GM19193 (cell line): ENCODE results near the gene SEMA3F.

Source experiments
- POLR2A ChIP-seq: IDR thresholded peaks from 4 replicates; pipeline ENCODE4 v1.6.1; 2011; ENCODE audit not compliant: insufficient read depth, insufficient read length; ENCODE audit errors: extremely low read depth

SEMA3F gene

DNA sequence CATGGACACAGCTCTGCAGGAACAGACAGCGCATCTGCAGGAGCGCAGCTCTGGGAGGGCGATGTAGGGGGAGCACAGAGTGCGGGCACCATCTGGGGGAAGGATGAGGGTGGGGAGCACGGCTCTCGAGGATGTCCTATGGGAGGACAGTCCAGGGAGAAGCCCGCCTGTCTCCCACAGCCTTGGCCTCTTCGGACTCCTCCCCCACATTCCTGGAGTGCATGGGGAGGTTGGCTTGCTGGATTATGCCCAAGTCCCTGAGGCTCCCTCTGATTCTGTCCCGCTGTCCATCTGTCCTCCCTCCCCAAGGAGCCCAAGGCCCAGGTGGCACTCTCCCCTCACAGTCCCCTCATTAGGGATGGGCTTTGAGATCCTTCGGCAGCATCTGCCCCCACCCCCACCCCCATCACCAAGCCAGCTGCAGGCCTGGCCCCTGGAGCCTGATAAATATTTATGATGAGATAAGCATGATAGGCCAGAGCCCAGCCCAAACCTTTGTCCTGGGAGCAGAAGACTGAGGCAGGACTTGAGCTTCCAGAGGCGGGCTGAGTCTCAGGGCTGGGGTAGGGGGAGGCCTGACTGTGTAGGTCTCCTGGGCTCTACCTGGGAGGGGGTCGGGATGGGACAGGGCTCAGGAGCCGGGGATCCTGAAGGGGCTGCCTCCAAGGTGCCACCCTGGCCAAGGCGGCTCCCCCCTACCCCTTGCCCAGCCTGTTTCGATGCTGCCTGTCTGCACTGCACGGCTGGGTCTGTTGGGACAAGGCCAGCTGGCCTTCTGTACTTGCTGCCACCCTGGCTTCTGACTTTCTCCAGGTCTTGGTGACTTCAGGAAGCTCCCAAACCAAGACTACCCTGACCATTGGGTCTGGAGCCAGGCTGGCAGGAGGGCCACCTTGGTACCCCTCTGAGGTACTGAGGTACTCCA lies 28.6 kb upstream of the SEMA3F start:
- no peak for TF ChIP-seq POLR2A

DNA sequence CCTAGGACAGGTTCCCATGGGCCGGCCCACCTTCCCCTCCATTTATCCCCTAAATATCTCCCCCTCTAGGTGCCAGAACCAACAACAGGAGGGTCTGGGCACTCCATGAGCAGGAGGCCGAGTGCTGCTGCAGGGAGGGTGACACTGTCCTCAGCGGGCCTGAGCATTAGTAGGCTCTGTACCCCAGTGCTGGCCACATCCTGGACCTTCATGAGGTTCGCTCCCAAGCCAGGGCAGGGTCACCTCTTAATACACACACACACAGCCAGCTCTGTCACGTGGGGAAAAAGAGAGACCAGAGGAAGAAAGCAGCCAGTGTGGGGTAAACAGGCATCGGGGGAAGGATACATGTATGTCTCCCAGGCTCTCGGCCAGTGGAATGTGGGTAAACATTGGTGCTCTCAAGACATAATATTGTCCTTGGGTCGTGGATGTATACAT lies 27.9 kb upstream of the SEMA3F start:
- TF ChIP-seq POLR2A = no peak

DNA sequence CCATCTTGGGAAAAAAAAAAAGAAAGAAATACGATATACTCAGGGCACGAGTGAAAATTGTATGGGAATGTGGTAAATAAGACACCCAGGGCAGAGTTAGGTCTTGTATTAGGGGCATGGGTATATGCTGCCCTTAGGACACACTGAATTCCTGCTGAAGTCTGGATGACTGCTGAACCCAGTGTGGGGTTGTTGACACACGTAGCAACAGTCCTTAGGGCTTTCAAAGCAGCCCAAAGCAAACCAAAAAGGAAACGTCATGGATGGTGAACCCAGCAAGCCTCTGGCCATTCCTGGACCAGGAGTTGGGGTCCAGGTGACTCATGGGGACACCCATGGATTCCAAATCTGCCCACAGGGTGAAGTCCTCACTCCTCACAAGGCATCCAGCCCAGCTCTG lies 27.1 kb upstream of the SEMA3F start:
- TF ChIP-seq POLR2A = no peak

DNA sequence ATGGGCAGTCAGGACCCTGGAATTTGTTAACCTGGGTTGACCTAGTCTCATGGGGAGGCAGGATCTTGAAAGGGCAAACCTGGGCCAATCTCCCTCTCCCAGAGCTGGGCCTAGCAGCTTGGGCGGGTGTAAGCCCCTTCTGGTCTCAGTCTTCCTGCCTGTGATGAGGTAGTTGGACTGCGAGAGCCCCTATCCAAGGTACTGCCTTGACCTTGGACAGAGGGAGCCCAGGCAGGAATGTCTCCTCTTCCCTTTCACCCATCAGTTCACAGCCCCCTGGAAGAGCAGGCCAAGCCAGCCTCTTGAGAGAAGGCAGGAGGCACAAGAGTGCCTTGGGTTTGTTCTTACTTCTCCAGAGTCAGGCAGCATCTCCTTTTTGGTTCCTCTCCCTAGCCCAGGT lies 24.7 kb upstream of the SEMA3F start:
- no peak for TF ChIP-seq POLR2A

DNA sequence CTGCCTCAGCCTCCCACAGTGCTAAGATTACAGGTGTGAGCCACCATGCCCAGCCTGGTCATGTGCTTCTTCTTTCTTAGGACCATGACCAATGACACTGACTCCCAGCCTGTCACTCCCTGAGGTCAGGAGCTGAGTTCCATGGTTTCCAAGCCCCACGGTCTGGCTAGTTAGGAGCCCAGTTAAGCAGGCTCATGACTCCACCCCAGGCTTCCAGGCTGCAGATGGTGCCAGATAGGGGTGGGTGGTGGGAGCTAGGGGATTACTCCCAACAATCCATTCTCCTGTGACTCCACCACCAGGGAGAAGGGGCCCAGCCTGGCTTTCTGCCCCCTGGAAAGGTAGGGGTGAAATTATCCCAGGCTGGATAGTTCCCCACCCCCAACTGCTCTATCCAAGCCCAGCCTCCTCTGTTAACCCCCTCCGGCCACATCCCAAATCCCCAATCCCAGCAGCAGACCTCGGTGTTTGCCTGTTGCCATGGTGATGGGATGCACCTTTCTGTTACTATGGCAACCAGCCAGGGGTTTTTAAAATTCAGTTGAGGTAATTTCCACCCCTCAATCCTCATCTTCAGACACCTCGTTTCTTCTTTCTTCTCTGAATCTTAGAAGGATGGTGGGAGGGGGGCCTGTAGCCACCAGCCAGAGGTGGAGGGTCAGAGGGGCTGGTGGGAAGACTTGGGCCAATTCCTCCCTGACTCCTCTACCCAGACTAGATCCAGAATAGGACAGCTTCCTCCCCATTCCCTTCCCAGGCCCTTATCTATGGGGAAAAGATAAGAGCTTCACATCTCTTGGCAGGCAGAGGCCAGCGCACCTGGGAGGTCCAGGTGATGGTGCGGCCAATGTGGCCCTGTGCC lies 22.5 kb upstream of the SEMA3F start:
- no peak for TF ChIP-seq POLR2A

DNA sequence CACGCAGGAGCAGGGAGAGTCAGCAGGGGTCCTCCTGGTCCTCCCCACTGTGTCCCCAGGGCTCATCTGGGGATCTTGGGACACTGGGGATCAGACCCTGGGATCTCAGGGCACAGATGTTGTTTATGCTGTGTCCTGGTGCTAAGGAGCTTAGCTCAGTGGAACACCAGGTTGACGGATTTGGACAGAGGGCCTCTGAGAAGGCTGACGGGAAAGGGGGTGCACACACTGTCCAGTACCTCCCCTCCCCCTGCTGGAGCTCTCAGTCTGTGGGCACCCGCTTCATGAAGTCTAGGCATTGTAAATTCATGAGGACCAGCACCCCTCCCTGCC lies 21.9 kb upstream of the SEMA3F start:
- no peak for TF ChIP-seq POLR2A

DNA sequence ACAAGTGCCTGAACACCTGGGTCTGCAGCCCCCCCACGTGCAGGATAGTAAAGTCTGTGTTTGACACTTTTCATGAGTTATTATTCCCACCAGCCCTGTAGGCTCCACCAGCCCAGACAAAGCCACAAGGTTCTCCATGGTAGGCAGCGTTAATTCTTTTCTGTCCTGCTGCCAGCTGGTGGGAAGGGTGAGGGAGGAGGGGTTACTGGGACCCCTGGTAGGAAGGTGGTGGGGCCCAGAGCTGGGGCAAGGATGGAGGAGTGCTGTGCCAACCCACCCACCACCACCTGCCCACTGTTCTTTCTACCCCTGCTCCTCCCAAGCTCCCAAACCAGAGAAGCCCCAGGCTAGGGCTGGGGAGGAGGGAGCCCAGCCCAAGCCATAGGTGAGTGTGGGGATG lies 20.8 kb upstream of the SEMA3F start:
- TF ChIP-seq POLR2A = no peak

DNA sequence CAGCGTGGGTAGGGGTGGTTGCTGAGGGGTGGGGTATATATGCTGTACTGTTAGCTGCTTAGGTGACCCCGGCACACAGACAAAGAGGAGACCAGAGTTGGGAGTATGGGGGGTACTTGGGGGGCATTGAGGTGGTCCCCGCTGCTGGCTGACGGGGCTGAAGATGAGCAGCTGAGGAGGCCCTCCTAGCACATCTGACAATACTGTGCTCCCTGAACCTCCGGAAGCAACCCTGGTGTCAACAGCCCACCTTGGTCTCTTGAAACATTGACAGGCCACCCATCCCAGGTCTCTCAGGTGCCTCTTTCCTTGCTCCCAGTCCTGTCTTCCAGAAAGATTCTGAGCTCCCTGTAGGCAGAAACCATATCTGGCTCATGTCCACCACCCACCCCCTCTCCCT lies 19.2 kb upstream of the SEMA3F start:
- TF ChIP-seq POLR2A = no peak

DNA sequence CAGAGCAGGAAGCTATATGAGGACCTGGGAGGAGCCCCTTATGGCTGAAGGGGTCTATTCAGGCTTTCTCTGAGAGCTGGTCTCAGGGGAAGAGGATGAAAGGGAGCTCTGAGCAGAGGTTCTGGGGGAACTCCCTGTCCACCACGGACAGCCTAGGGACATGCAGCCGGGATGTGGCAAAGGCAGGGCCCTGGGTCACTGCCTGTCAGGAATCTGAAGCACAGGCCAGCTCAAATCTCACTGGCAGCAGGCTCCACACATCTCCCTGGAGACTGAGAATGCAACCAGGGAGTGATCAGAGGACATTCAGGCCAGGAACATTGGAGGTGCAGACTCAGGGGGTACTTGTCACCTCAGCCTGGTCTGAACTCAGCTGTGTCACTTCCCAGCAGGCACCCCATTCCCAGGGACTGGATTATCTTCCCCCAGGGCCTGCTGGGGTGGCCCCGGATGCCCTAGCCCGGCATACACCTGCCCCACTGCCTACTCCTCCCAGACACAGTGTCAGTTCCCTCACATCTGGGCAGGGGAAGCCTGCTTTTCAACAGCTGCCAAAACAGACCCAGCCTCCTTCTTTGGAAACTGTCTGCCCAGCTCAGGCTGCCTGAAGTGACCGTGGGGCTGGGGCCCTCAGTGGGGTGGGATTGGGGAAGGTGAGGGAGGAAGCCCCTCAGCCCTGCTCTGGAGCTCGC lies 18.3 kb upstream of the SEMA3F start:
- TF ChIP-seq POLR2A = no peak

DNA sequence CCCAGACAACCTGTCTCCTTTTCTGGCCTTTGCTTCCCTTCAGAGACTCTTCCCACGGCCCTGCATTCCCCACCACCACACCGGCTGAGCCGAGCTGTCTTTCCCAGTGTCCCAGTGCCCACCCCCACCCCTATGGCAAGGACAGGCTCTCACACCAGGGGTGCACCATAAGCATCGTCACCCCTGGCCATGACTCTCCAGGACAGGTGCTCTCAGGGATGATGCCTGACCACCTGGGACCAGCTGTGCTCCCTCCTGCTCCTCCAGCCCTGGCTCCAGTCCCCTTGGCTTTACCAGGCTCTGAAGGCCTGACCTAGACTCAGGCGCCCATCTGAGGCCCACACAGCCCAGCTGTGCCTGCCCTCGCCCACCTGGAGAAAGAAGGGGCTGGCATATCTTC lies 17.6 kb upstream of the SEMA3F start:
- no peak for TF ChIP-seq POLR2A

DNA sequence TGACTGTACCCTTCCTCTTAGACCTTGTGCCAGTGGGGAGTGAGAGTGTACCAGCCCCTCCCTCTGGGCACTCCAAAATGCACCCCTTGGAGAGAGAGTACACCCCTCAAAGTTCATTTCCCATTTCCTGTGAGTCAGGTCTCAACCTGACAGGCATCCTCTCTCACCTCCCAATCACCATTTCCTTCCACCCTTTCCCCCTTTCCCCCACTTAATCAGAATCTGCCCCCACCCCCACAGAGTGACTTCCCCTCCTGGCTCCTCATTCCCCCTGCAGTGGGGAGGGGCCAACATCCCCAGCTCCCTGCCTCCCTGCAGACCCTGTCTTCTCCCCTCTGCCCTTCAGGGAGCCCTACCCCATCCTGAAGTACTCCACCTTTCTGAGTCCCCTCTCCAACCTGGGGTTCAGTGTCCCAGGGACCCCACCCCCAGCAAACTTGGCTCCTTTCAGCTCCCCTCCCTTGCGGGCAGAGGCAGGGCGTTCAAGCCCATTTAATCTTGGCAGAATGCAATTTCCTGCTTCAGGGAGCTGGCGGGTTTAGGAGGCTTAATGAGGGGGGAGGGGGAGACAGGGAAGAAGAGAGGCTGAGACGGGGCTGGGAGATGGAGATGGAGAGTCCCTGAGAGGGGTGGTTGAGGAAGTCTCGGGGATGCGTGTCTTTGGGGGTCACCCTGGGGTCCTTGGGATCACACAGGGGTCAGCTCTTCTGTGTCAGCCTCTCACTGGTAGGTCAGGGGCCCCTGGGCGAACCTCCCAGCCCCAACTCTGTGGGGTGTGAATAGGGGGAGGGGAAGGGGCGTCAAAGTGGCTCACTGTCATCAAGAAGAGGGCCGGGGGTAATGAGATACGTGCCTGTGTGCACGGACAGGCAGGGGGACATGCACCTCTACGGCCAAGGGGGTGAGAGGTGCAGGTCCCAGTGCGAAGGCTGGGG lies 16.6 kb upstream of the SEMA3F start:
- TF ChIP-seq POLR2A = no peak

DNA sequence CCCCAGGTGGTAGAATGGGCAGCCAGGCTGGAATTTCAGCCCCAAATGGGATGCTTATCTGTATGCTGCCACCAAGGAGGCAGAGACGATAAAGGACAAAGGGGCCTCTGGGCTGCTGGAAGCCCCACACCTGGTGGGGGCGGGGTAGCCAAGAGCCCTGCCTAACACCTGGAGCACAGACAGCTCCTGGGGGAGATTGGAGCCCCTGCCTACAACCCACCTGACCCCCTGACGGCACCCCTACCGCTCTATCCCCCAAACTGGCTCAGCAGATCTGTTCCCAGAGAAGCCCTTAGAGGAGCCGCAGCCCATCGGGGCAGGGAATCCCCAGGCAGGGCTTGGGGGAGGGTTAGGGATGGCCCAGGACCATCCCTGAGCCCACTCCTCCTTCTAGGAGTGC lies 15.8 kb upstream of the SEMA3F start:
- TF ChIP-seq POLR2A = no peak

DNA sequence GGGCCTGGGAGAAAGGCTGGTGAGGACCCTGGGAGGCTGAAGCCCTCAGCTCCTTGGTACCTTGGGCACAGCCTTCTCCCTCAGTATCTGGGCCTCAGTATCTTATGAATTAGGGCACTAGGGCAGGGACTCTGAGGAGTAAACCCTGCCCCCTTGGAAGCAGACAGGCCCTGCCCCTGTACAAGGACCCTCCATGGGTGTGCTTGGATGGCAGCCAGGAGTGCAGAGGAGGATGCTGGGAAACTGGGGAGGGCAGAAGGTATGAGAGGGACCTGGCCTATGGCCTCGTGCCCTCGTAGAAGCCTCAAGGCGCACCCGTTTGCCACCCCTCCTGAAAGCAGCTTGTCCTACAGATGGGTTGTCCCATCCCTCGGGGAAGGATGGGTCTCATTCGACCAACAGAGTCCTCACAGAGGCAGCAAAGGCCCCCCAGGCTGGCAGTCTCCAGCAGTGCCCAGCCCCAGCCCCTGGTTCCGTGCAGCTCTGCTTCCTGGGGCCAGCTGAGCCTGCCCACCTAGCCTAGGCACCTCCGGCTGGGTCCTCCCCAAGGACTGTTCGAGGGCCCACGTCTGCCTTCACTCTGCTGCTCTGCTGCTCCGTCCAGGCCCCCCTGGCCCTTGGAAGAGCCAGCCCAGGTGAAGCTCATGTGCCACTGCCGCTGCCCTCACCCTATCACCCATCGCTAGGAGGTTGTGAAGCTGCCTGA lies 15.3 kb upstream of the SEMA3F start:
- no peak for TF ChIP-seq POLR2A

DNA sequence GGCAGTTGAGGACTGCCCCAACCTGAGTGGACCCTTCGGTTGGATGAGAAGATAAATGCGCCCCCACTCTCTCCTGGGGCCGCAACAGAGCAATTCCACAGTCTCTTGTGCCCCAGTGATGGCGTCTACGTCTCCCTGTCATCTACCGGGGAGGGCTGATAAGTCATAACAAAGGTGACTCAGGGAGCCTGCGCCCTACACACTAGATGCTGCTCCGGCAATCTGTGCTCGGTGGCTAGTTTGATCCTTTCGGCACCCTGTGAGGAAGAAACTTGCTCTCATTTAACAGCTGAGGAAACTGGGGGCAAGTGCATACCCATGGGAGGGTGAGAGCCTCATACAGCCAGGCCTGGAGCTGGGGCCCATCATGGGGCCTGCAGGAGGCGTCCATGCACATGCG lies 14.1 kb upstream of the SEMA3F start:
- no peak for TF ChIP-seq POLR2A
